Measurements from ENCODE around the gene VTI1B.

DNA sequence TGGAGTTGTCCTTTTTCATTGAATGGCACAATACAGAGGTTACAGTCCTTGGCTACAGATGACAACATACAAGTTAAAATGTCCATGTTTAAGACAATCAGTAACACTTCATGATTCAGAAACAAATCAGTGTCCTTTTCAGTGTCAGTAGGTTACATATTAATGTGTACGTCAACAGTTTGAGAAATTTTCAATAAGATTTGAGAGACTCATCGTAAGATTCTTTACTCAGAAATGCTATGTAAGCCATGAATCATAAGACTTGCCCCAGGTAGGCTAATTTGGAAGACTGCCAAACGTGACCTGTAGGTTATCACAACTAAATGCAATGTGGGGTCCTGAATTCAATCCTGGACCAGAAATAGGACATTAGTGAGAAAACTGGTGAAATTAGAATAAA, 30.8 kb upstream of the VTI1B start:
- TF ChIP-seq, protein P1, sequence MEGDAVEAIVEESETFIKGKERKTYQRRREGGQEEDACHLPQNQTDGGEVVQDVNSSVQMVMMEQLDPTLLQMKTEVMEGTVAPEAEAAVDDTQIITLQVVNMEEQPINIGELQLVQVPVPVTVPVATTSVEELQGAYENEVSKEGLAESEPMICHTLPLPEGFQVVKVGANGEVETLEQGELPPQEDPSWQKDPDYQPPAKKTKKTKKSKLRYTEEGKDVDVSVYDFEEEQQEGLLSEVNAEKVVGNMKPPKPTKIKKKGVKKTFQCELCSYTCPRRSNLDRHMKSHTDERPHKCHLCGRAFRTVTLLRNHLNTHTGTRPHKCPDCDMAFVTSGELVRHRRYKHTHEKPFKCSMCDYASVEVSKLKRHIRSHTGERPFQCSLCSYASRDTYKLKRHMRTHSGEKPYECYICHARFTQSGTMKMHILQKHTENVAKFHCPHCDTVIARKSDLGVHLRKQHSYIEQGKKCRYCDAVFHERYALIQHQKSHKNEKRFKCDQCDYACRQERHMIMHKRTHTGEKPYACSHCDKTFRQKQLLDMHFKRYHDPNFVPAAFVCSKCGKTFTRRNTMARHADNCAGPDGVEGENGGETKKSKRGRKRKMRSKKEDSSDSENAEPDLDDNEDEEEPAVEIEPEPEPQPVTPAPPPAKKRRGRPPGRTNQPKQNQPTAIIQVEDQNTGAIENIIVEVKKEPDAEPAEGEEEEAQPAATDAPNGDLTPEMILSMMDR (IDR thresholded peaks at IDR 0.05) = no peak
- no peak for TF ChIP-seq EZH2 (IDR thresholded peaks at IDR 0.05; ENCODE audit: borderline replicate concordance, insufficient read depth, low read depth, low read length, poor library complexity, severe bottlenecking)

Measured in B cell (primary cell).